Renal pelvis (tissue), 12 donors: Measurements from ENCODE around the gene DGCR6L. TPM values are rescaled to one million over a fixed set of nuclear protein-coding genes. Genes with fewer than 3 reads are reported as not detected.
"Not testable (repeated sequence)": the region's sequence is repeated elsewhere in the genome, so short reads cannot be mapped to it uniquely, and the experiment has no call there.

Experiments
- DNase-seq: peaks from one replicate; pipeline ENCODE4 v3.0.0-alpha.2; 2013
- long read RNA-seq, 16 experiments: transcript quantifications; one replicate each; lab custom pipeline, GENCODE V29; 2026
- polyA plus RNA-seq, 3 donors: library from polyadenylated mRNA; unstranded; fragments of 120-200 nt; gene quantifications; one replicate each; pipeline ENCODE4 v1.2.1, GENCODE V29; 2013; ENCODE audit not compliant: insufficient read length in 3 of 3

DGCR6L gene
- 10 to 100 TPM; 54.6 to 66.3 (median 63.8) TPM for polyA plus RNA-seq
- long read RNA-seq, donor 1, transcript DGCR6L-201 (5 exons, 1,154 nt) = major isoform, 76 of 83 reads
- long read RNA-seq, donor 1, partial matches to known transcripts = 0 of 83 reads
- long read RNA-seq, donor 1, other reads (novel, unspliced or antisense) = 6 of 83 reads
- long read RNA-seq, donor 2, transcript DGCR6L-203 (4 exons, 935 nt) = minor isoform, 7 of 92 reads
- long read RNA-seq, donor 2, transcript DGCR6L-201 (5 exons, 1,154 nt) = major isoform, 73 of 92 reads
- long read RNA-seq, donor 2, partial matches to known transcripts = 5 of 92 reads
- long read RNA-seq, donor 2, other reads (novel, unspliced or antisense) = 7 of 92 reads
- long read RNA-seq, donor 3, transcript DGCR6L-201 (5 exons, 1,154 nt) = major isoform, 64 of 65 reads
- long read RNA-seq, donor 3, partial matches to known transcripts = 0 of 65 reads
- long read RNA-seq, donor 3, other reads (novel, unspliced or antisense) = 0 of 65 reads
- long read RNA-seq, donor 4, transcript DGCR6L-201 (5 exons, 1,154 nt) = major isoform, 74 of 76 reads
- long read RNA-seq, donor 4, partial matches to known transcripts = 0 of 76 reads
- long read RNA-seq, donor 4, other reads (novel, unspliced or antisense) = 0 of 76 reads
- long read RNA-seq, donor 5, transcript DGCR6L-201 (5 exons, 1,154 nt) = major isoform, 31 of 32 reads
- long read RNA-seq, donor 5, partial matches to known transcripts = 0 of 32 reads
- long read RNA-seq, donor 5, other reads (novel, unspliced or antisense) = 0 of 32 reads
- long read RNA-seq, donor 6, transcript DGCR6L-201 (5 exons, 1,154 nt) = major isoform, 54 of 67 reads
- long read RNA-seq, donor 6, partial matches to known transcripts = 0 of 67 reads
- long read RNA-seq, donor 6, other reads (novel, unspliced or antisense) = 11 of 67 reads
- long read RNA-seq, donor 7, transcript DGCR6L-201 (5 exons, 1,154 nt) = major isoform, 65 of 79 reads
- long read RNA-seq, donor 7, partial matches to known transcripts = 8 of 79 reads
- long read RNA-seq, donor 7, other reads (novel, unspliced or antisense) = 5 of 79 reads
- long read RNA-seq, donor 8, transcript DGCR6L-201 (5 exons, 1,154 nt) = major isoform, 36 of 36 reads
- long read RNA-seq, donor 8, partial matches to known transcripts = 0 of 36 reads
- long read RNA-seq, donor 8, other reads (novel, unspliced or antisense) = 0 of 36 reads
- long read RNA-seq, donor 9, transcript DGCR6L-201 (5 exons, 1,154 nt) = major isoform, 93 of 106 reads
- long read RNA-seq, donor 9, partial matches to known transcripts = 10 of 106 reads
- long read RNA-seq, donor 9, other reads (novel, unspliced or antisense) = 0 of 106 reads
- long read RNA-seq, donor 10, transcript DGCR6L-201 (5 exons, 1,154 nt) = major isoform, 65 of 66 reads
- long read RNA-seq, donor 10, partial matches to known transcripts = 0 of 66 reads
- long read RNA-seq, donor 10, other reads (novel, unspliced or antisense) = 0 of 66 reads
- long read RNA-seq, donor 11, transcript DGCR6L-201 (5 exons, 1,154 nt) = major isoform, 37 of 37 reads
- long read RNA-seq, donor 11, partial matches to known transcripts = 0 of 37 reads
- long read RNA-seq, donor 11, other reads (novel, unspliced or antisense) = 0 of 37 reads
- long read RNA-seq, donor 12, transcript DGCR6L-201 (5 exons, 1,154 nt) = major isoform, 90 of 105 reads
- long read RNA-seq, donor 12, partial matches to known transcripts = 11 of 105 reads
- long read RNA-seq, donor 12, other reads (novel, unspliced or antisense) = 0 of 105 reads
- long read RNA-seq, donor 13, transcript DGCR6L-201 (5 exons, 1,154 nt) = major isoform, 28 of 28 reads
- long read RNA-seq, donor 13, partial matches to known transcripts = 0 of 28 reads
- long read RNA-seq, donor 13, other reads (novel, unspliced or antisense) = 0 of 28 reads
- long read RNA-seq, donor 14, transcript DGCR6L-201 (5 exons, 1,154 nt) = major isoform, 81 of 96 reads
- long read RNA-seq, donor 14, partial matches to known transcripts = 11 of 96 reads
- long read RNA-seq, donor 14, other reads (novel, unspliced or antisense) = 0 of 96 reads
- long read RNA-seq, donor 15, transcript DGCR6L-201 (5 exons, 1,154 nt) = major isoform, 103 of 124 reads
- long read RNA-seq, donor 15, partial matches to known transcripts = 12 of 124 reads
- long read RNA-seq, donor 15, other reads (novel, unspliced or antisense) = 5 of 124 reads
- long read RNA-seq, donor 16, transcript DGCR6L-201 (5 exons, 1,154 nt) = major isoform, 68 of 77 reads
- long read RNA-seq, donor 16, partial matches to known transcripts = 0 of 77 reads
- long read RNA-seq, donor 16, other reads (novel, unspliced or antisense) = 5 of 77 reads

DNA sequence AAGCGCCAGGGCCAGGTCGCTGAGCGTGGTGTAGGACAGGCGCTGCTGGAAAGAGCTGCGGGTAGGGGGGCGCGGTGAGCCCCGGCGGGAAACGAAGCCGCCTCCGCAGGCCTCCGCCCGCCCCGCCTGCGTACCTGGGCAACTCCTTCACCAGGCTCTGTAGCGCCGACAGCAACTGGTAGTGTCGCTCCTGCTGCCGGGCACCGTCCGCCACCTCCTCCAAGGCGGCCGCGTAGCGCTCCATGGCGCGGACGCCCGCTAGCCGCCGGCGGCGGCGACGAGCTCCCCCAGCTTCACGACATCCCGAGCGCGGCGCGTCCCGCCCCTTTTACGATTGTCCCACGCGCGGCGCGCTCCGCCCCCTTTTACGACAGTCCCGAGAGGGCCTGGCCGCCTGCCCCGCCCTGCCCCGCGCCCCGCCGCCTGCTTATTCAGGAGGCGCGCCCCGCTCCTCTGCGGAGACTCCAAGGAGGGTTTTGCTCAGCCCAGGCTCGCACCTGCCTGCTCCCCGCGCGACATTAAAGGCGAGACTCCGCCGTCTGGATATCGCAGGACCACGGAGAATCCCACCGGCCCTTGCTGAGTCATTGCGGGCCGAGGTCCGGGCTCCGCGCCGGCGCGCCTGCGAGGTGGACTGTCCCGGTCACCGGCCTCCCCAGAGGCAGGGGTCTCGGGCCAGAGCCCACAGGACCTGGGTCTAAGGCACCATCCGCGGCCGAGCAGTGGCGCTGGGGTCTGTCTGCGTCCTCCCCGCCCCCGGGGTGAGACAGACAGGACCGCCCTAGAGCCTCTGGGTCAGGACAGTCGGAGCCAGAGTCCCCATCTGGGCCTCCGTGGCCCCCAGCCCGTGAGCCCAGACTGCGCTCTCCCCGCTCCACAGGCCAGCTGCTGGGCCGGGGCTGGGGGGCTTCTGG lies at the start of gene DGCR6L:
Gene DGCR6L (minus strand): TSS at position 316 of the 914 bp plus-strand sequence. CDS start 72 bp downstream, at position 244.
- peak; percentile 96 for DNase-seq

DNA sequence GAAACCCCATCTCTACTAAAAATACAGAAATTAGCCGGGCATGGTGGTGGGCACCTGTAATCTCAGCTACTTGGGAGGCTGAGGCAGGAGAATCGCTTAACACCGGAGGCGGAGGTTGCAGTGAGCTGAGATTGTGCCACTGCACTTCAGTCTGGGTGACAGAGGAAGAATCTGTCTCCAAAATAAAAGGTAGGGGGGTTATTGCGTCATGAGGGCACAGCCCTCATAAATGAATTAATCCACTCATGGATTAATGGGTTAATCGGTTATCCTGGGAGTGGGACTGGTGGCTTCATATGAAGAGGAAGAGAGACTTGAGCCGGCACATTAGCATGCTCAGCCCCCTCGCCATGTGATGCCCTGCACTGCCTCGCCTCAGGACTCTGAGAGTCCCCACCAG lies 49.0 kb upstream of the DGCR6L start:
- DNase-seq = not testable (repeated sequence)

DNA sequence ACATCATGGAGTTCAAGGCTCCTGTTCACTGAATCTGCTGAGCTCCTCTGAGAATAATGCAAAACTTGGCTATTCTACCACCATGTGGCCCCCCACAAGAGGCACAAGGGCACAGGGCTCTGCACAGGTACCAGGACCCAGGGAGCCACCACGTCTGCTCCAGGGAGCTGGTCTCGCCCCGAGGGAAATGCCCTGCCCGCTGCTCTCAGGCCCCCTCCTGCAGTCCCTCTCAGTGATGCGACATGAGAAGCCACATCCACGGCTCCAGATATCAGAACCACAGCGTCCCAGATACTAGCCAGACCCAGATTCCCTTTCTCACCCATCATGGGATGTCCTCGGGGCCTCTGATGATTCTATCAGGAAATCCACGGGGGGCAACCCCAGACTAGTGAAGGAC lies 47.0 kb upstream of the DGCR6L start:
- DNase-seq = not testable (repeated sequence)

DNA sequence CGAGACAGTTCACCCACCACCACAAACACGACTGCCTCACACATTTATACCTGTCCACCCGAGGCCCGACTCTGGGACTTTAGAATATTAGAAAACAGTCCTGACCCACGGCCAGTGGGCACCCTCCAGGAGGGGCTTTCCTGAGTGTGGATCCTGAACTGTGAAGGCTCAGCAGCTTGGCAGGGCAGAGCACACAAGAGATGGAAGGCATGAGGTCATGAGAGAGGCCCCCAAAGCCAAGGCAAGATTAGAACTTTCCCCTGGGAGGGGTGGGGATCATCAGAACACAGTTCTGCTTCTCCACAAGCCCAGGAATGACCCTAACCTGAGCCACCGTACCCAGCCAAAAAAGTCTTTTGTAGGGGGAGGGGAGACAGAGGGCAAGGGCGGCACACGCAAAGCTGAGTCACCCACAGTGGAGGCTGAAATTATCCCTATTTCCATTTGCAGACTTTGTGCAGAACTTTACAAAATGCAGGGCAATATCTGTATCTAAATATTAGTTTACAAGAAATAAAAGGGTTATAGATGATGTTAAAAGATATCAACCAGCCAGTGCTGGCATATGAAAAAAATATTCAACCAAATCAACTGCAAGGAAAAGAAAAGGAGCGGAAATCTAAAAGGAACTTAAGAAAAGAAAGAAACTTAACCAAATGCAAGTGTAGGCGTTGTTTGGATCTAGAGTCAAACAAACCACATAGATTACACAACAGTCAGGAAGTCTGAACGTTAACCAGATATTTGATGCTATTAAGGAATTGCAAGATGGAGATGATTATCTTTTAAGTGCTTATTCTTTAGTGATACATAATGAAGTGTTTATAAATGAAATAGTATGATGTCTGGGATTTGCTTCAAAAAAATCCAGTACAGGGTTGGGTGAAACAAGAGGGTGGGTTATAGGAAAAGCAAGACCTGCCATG lies 44.7 kb upstream of the DGCR6L start:
- not testable (repeated sequence) for DNase-seq

DNA sequence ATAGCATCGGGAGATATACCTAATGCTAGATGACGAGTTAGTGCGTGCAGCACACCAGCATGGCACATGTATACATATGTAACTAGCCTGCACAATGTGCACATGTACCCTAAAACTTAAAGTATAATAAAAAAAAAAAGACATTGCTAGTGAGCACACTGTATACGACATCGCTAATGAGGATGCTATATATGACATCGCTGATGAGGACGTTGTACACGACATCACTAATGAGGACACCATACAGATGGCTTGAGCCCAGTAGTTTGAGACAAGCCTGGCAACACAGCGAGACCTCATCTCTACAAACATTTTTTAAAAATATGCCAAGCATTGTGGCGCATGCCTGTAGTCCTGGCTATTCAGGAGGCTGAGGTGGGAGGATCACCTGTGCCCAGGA lies 42.5 kb upstream of the DGCR6L start:
- DNase-seq = not testable (repeated sequence)

DNA sequence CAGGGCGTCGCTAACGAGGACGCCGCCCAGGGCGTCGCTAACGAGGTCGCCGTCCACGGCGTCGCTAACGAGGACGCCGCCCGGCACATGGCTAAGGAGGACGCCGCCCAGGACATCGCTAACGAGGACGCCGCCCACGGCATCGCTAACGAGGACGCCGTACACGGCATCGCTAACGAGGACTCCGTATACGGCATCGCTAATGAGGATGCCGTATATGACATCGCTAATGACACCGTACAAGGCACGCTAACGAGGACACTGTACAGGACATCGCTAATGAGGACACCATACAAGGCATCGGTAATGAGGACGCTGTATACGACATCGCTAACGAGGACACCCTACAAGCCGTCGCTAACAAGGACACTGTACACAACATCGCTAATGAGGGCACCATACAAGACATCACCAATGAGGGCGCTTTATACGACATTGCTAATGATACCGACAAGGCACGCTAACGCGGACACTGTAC lies 41.9 kb upstream of the DGCR6L start:
- not testable (repeated sequence) for DNase-seq

DNA sequence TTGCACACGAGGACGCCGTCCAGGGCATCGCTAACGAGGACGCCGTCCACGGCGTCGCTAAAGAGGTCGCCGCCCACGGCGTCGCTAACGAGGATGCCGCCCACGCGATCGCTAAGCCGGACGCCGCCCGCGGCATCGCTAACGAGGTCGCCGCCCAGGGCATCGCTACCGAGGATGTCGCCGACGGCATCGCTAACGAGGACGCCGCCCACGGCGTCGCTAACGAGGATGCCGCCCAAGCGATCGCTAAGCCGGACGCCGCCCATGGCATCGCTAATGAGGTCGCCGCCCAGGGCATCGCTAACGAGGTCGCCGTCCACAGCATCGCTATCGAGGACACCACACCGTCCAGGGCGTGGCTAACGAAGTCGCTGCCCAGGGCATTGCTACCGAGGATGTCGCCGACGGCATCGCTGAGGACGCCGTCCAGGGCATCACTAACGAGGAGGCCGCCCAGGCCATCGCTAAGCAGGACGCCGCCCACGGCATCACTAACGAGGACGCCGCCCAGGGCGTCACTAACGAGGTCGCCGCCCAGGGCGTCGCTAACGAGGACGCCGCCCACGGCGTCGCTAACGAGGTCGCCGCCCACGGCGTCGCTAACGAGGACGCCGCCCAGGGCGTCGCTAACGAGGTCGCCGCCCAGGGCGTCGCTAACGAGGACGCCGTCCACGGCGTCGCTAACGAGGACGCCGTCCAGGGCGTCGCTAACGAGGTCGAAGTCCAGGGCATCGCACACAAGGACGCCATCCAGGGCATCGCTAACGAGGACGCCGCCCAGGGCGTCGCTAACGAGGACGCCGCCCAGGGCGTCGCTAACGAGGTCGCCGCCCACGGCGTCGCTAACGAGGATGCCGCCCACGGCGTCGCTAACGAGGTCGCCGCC lies 41.2 kb upstream of the DGCR6L start:
- not testable (repeated sequence) for DNase-seq

DNA sequence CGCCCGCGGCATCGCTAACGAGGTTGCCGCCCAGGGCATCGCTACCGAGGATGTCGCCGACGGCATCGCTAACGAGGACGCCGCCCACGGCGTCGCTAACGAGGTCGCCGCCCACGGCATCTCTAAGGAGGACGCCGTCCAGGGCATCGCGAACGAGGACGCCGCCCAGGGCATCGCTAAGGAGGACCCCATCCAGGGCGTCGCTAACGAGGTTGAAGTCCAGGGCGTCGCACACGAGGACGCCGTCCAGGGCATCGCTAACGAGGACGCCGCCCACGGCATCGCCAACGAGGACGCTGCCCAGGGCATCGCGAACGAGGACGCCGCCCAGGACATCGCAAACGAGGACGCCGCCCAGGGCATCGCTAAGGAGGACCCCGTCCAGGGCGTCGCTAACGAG lies 40.4 kb upstream of the DGCR6L start:
- not testable (repeated sequence) for DNase-seq

DNA sequence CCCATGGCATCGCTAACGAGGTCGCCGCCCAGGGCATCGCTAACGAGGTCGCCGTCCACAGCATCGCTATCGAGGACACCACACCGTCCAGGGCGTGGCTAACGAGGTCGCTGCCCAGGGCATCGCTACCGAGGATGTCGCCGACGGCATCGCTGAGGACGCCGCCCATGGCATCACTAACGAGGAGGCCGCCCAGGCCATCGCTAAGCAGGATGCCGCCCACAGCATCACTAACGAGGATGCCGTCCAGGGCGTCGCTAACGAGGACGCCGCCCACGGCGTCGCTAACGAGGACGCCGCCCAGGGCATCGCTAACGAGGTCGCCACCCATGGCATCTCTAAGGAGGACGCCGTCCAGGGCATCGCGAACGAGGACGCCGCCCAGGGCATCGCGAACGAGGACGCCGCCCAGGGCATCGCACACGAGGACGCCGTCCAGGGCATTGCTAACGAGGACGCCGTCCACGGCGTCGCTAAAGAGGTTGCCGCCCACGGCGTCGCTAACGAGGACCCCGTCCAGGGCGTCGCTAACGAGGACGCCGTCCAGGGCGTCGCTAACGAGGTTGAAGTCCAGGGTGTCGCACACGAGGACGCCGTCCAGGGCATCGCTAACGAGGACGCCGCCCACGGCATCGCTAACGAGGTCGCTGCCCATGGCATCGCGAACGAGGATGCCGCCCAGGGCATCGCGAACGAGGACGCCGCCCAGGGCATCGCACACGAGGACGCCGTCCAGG lies 38.8 kb upstream of the DGCR6L start:
- not testable (repeated sequence) for DNase-seq

DNA sequence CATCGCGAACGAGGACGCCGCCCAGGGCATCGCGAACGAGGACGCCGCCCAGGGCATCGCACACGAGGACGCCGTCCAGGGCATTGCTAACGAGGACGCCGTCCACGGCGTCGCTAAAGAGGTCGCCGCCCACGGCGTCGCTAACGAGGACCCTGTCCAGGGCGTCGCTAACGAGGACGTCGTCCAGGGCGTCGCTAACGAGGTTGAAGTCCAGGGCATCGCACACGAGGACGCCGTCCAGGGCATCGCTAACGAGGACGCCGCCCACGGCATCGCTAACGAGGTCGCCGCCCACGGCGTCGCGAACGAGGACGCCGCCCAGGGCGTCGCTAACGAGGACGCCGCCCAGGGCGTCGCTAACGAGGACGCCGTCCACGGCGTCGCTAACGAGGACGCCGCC lies 38.1 kb upstream of the DGCR6L start:
- not testable (repeated sequence) for DNase-seq

DNA sequence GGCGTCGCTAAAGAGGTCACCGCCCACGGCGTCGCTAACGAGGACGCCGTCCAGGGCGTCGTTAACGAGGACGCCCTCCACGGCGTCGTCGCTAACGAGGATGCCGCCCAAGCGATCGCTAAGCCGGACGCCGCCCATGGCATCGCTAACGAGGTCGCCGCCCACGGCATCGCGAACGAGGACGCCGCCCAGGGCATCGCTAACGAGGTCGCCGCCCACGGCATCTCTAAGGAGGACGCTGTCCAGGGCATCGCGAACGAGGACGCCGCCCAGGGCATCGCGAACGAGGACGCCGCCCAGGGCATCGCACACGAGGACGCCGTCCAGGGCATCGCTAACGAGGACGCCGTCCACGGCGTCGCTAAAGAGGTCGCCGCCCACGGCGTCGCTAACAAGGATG lies 37.0 kb upstream of the DGCR6L start:
- not testable (repeated sequence) for DNase-seq

DNA sequence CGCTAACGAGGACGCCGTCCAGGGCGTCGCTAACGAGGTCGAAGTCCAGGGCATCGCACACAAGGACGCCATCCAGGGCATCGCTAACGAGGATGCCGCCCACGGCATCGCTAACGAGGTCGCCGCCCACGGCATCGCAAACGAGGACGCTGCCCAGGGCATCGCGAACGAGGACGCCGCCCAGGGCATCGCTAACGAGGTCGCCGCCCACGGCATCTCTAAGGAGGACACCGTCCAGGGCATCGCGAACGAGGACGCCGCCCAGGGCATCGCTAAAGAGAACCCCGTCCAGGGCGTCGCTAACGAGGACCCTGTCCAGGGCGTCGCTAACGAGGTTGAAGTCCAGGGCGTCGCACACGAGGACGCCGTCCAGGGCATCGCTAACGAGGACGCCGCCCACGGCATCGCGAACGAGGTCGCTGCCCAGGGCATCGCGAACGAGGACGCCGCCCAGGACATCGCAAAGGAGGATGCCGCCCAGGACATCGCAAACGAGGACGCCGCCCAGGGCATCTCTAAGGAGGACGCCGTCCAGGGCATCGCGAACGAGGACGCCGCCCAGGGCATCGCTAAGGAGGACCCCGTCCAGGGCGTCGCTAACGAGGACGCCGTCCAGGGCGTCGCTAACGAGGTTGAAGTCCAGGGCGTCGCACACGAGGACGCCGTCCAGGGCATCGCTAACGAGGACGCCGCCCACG lies 36.2 kb upstream of the DGCR6L start:
- DNase-seq = not testable (repeated sequence)

DNA sequence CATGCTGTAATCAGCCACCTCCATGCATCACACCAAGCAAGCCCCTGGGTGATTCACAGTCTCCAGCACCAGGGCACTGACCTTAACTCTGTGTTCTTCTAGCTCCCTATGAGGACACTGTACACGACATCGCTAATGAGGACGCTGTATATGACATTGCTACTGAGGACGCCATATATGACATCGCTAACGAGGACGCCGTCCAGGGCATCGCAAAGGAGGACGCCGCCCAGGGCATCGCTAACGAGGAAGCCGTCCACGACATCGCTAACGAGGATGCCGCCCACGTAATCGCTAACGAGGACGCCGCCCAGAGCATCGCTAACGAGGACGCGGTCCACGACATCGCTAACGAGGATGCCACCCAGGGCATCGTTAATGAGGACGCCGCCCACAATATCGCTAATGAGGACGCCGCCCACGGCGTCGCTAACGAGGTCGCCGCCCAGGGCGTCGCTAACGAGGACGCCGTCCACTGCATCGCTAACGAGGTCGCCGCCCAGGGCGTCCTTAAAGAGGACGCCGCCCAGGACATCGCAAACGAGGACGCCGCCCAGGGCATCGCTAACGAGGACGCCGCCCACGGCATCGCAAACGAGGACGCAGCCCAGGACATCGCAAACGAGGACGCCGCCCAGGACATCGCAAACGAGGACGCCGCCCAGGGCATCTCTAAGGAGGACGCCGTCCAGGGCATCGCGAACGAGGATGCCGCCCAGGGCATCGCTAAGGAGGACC lies 34.5 kb upstream of the DGCR6L start:
- no peak for DNase-seq

DNA sequence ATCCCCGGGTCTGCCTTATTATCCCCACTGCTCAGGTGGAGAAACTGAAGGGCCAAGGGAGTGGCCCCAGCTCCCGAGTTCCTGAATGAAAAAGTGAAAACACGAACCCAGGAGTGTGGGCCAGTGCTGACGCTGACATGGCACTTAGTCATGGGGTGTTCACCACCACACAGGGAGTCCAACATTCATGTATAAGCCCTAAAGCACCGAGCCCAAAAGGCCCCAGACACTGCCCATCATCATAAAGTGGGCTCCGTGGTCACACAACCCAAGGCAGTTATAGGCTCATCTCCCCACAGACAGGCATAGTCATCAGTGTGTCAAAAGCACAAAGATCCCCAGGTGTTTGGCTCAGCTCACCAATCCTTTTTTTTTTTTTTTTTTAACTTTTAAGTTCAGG lies 32.7 kb upstream of the DGCR6L start:
- not testable (repeated sequence) for DNase-seq
